C4-2B (cell line): Measurements from ENCODE around the gene STXBP2.

ENCODE experiments used
- H3K27ac ChIP-seq: fragments of 450-650 bp; 2 replicates; pipeline ENCODE4 v1.5.1; 2017
- ZFX ChIP-seq: fragments of 450-650 bp; IDR thresholded peaks from 2 replicates; pipeline ENCODE4 v1.6.1; 2017
- TF ChIP-seq, protein P1 (sequence below): fragments of 450-650 bp; conservative IDR thresholded peaks from 2 replicates; pipeline ENCODE4 v1.5.1; 2017; ENCODE audit warnings: mild to moderate bottlenecking

The STXBP2 gene

DNA sequence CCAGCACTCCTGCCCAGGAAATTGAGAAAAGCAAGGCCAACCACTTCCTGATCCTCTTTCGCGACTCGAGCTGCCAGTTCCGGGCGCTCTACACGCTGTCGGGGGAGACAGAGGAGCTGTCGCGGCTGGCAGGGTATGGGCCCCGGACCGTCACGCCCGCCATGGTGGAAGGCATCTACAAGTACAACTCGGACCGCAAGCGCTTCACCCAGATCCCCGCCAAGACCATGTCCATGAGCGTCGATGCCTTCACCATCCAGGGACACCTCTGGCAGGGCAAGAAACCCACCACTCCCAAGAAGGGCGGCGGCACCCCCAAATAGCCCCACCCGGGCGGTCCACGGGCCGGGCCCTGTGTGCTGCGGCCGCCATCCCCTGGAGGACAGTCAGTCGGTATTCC lies 19.2 kb upstream of the STXBP2 start:
- peak overlapping the region; percentile 98 for H3K27ac ChIP-seq
- TF ChIP-seq, protein P1, sequence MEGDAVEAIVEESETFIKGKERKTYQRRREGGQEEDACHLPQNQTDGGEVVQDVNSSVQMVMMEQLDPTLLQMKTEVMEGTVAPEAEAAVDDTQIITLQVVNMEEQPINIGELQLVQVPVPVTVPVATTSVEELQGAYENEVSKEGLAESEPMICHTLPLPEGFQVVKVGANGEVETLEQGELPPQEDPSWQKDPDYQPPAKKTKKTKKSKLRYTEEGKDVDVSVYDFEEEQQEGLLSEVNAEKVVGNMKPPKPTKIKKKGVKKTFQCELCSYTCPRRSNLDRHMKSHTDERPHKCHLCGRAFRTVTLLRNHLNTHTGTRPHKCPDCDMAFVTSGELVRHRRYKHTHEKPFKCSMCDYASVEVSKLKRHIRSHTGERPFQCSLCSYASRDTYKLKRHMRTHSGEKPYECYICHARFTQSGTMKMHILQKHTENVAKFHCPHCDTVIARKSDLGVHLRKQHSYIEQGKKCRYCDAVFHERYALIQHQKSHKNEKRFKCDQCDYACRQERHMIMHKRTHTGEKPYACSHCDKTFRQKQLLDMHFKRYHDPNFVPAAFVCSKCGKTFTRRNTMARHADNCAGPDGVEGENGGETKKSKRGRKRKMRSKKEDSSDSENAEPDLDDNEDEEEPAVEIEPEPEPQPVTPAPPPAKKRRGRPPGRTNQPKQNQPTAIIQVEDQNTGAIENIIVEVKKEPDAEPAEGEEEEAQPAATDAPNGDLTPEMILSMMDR = no peak
- TF ChIP-seq ZFX = no peak

DNA sequence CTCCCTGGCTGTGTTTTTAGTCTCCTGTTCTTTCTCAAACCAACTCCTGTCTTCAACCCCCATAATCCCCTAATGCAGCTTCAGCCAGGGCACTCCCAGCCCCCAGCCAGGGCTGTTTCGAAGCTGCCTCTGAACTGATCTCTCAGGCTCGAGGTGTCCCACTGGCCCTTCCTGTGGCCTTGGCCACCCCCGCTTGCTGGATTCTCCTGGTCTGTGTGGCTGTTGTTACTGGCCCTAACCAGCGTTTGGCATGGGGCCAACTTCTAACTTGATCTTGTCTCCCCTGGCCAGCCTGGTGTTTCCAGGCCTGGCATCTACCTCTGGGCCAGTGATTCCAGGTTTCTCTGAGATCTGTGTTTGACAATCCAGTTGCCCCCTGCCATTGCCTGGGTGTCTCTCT lies 18.6 kb upstream of the STXBP2 start:
- TF ChIP-seq, protein P1 = no peak
- TF ChIP-seq ZFX = no peak
- H3K27ac ChIP-seq = peak overlapping the region; percentile 98

DNA sequence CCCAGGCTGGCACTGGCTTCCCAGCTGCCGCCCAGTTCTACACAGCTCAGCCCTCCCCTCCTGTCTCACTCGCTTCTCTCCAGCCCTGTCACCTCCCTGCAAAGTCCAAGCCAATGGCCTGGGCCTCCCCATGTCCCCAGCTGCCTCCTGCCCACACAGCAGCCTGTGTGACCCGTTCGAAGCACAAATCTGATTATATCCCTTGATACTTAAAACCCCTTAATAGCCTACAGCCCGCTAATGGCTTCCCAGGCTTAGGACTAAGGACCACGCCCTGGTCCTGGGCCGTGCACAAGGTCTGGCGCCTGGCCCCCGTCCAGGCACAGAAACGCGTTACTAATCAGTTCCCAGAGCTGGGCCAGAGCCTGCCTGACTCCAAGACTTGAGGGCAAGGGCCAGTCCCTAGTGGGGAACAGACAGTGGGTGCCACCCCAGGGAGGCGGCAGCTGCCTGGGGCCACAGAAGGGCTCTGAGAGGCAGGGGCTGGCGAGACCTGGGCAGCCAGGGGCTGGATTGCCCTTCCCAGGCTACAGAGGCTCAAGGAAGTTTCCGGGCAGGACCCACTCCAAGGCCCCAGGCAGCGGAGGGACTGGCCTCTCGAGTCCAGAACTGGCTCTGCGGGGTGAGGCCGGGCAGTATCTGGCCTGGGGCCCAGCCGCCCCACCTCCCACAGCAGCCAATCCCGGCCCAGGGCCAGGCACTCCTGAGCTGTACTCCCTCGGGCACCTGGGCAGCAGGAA lies 18.0 kb upstream of the STXBP2 start:
- TF ChIP-seq ZFX = peak; percentile 26; the same call in 1 of the 2 replicates
- TF ChIP-seq, protein P1 = no peak
- peak overlapping the region; percentile 98 for H3K27ac ChIP-seq

DNA sequence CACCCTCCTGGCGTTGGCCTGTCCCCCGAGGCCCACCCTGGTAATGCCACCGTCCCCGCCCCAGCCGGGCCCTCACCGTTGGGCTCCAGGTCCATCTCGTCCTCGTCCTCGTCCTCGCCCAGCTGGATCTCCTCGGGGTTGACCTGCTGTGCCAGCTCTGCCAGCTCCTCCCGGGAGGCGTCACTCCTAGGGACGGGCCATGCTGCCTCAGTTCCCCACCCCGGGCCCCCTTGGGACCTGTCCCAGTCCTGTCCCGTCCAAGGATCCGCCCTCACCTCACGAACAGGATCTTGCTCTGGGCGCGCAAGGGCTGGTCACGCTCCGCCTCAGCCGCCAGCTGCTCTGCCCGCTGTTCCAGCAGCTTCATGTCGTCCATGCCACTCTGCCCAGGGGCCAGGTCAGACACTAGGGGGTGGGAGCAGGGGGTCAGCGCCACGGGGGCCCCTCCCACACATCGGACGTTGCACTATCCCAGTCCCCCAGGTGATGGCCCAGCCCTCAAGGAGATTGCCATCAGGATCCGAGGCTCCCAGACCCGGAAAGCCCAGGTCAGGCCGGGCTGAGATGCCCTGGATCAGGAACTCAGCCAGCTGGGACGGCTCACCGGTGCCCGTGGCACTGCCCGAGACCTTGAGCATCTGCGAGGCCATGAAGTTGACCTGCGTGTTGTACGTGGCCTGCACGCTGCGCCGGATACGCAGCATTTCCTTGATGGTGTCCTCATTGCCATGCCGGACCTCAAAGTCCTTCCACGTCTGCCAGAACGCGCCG lies 17.1 kb upstream of the STXBP2 start:
- H3K27ac ChIP-seq = peak overlapping the region; percentile 98
- no peak for TF ChIP-seq ZFX
- TF ChIP-seq, protein P1 = no peak

DNA sequence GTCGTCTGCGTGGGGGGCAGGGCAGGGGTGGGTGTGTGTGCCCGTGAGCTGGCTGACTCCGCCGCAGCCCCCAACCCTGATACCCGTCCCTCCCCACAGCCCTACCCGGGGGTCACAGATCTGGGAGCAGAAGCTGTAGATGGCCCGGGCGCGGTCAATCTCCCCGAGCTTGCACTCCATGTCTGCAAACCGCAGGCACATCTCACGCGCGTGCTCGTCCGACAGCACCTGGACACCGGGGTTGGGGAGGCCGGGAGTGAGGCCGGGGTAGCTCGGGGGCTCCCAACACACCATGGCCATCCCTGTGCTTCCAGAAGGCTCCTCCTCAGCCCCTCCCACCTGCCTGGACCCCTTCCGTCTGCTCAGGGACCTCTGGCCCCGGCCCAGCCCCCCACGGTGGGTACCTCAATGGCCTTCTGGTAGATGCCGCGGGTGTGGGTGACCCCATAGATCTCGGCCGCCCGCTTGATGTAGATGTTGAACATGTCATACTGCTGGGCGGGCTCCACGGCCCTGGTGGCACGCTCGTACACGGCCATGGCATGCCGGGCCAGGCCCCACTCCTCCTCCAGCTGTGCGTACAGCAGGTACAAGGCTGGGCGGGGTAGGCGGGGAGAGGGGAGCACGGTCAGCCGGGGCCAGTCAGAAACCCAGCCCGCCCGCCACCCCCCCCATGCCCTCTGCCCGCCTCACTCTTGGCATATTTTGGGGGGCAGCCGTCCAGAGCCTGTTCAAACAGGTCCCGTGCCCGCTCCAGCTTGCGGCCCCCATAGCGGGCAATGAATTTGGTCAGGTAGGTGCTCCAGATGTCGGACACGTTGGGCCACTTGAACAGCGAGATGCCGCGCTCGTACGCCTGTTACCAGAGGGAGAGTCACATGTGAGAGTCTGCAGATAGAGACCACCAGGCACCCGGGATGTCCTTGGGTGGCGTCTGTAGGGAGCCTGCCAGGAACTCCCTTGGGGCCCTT lies 16.2 kb upstream of the STXBP2 start:
- TF ChIP-seq, protein P1 = no peak
- TF ChIP-seq ZFX = no peak
- H3K27ac ChIP-seq = peak overlapping the region; percentile 98

DNA sequence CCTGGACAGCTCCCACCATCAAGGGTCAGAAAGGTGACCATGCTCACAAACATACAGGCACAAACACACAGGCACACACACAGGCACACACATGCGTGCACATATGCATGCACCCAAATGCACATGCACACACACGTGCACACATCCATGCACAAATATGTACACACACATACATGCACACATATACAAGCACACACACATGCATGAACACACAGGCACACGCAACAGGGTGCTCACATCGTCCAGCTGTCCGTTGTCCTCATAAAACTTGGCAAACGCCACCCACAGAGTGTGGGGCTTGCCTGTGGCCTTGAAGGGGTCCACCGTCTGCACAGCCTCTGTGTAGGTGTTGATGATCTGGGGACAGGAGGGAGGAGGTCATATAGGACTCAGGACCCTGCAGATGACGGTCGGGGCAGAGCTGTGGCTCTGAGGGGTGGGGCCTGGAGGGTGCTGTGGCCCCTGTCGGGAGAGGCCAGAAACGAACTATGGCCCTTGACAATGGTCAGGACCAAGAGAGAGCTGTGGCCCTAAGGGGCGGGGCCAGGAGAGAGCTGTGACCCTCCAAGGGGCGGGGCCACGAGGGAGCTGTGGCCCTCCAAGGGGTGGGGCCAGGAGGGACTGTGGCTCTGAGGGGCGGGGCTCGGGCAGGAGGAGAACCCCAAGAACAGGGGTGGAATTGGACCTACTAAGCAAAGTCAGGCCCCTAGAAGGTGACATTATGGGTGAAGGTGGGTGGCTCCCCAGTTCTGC lies 13.8 kb upstream of the STXBP2 start:
- no peak for TF ChIP-seq ZFX
- TF ChIP-seq, protein P1 = no peak
- peak overlapping the region; percentile 98; the same call in 1 of the 2 replicates for H3K27ac ChIP-seq
